ENCODE measurements around the gene RAB44. TPM values are rescaled to one million over a fixed set of nuclear protein-coding genes. Genes with fewer than 3 reads are reported as not detected.

RAB44 gene
- total RNA-seq, 1 donor from 2014 or later: not detected

- H3K4me3 Mint-ChIP-seq (ENCODE audit: unreplicated experiment): no peak overlapping the region
- H3K36me3 Mint-ChIP-seq (ENCODE audit: unreplicated experiment): no peaks in the 10 kb centered on the region
- H3K9me3 Mint-ChIP-seq (ENCODE audit: unreplicated experiment): no peaks in the 10 kb centered on the region
- H3K4me1 Mint-ChIP-seq (ENCODE audit: low read depth, unreplicated experiment): peaks cover 2% of the 10 kb centered on the region
- H3K27ac Mint-ChIP-seq (ENCODE audit: unreplicated experiment): no peak overlapping the region
- no peak for TF ChIP-seq CTCF (IDR thresholded peaks at IDR 0.05; ENCODE audit: partially characterized antibody, unreplicated experiment)
- DNase-seq: no peak
- H3K27me3 Mint-ChIP-seq (ENCODE audit: unreplicated experiment): peaks cover 8% of the 10 kb centered on the region
Measured at GRCh38 chr6:36692220-36692619, 5.4 kb upstream of the RAB44 start.

GRCh38 chr6:36692861-36693702 is 4.5 kb upstream of the RAB44 start:
- no peak for TF ChIP-seq CTCF (IDR thresholded peaks at IDR 0.05; ENCODE audit: partially characterized antibody, unreplicated experiment)
- no peak for DNase-seq
- Mint-ChIP-seq H3K27ac (ENCODE audit: unreplicated experiment) (no peak overlapping the region), H3K9me3 (ENCODE audit: unreplicated experiment) (no peaks in the 10 kb centered on the region), H3K4me3 (ENCODE audit: unreplicated experiment) (no peak overlapping the region), H3K27me3 (ENCODE audit: unreplicated experiment) (peaks cover 8% of the 10 kb centered on the region), H3K36me3 (ENCODE audit: unreplicated experiment) (no peaks in the 10 kb centered on the region), H3K4me1 (ENCODE audit: low read depth, unreplicated experiment) (peaks cover 2% of the 10 kb centered on the region)

GRCh38 chr6:36694616-36695015 is 3.0 kb upstream of the RAB44 start:
- Mint-ChIP-seq H3K27ac (ENCODE audit: unreplicated experiment) (no peak overlapping the region), H3K27me3 (ENCODE audit: unreplicated experiment) (peaks cover 8% of the 10 kb centered on the region), H3K4me1 (ENCODE audit: low read depth, unreplicated experiment) (peaks cover 2% of the 10 kb centered on the region), H3K9me3 (ENCODE audit: unreplicated experiment) (no peaks in the 10 kb centered on the region), H3K36me3 (ENCODE audit: unreplicated experiment) (no peaks in the 10 kb centered on the region), H3K4me3 (ENCODE audit: unreplicated experiment) (no peak overlapping the region)
- TF ChIP-seq CTCF (IDR thresholded peaks at IDR 0.05; ENCODE audit: partially characterized antibody, unreplicated experiment): no peak
- no peak for DNase-seq

GRCh38 chr6:36695414-36695813 is 2.2 kb upstream of the RAB44 start:
- no peaks in the 10 kb centered on the region for H3K36me3 Mint-ChIP-seq (ENCODE audit: unreplicated experiment)

More at GRCh38 chr6:36695414-36695813, 2.2 kb upstream of the RAB44 start:
- H3K27ac Mint-ChIP-seq (ENCODE audit: unreplicated experiment): no peak overlapping the region
- H3K4me1 Mint-ChIP-seq (ENCODE audit: low read depth, unreplicated experiment): peaks cover 2% of the 10 kb centered on the region
- H3K9me3 Mint-ChIP-seq (ENCODE audit: unreplicated experiment): no peaks in the 10 kb centered on the region
- no peak for DNase-seq
- peaks cover 6% of the 10 kb centered on the region for H3K27me3 Mint-ChIP-seq (ENCODE audit: unreplicated experiment)
- TF ChIP-seq CTCF (IDR thresholded peaks at IDR 0.05; ENCODE audit: partially characterized antibody, unreplicated experiment): no peak
- H3K4me3 Mint-ChIP-seq (ENCODE audit: unreplicated experiment): no peak overlapping the region

Measured in glutamatergic neuron (in vitro differentiated cells).